ENCODE data around the gene DOCK7. TPM values are rescaled to one million over a fixed set of nuclear protein-coding genes. Genes with fewer than 3 reads are reported as not detected.

Gene DOCK7
- total RNA-seq, 2 experiments from 2014 or later, result 7.7 to 10.0 TPM

GRCh38 chr1:62405247-62405646, 282.9 kb downstream of the DOCK7 start:
- intact Hi-C loops (cut with micrococcal nuclease), result loop anchor here (5.0 kb wide), 1 partner anchor 108 kb away; no protein-coding TSS in a partner anchor

More at GRCh38 chr1:62405247-62405646, 282.9 kb downstream of the DOCK7 start:
- Mint-ChIP-seq H3K4me3 (no peak overlapping the region), H3K27ac (no peak overlapping the region), H3K9me3 (no peaks in the 10 kb centered on the region), H3K4me1 (ENCODE audit: low read depth) (no peaks in the 10 kb centered on the region), H3K27me3 (ENCODE audit: low read depth) (no peaks in the 10 kb centered on the region), H3K36me3 (ENCODE audit: low read depth) (no peaks in the 10 kb centered on the region)
- no peak for DNase-seq
- CTCF ChIA-PET, result interaction anchor here (0.7 to 5.7 kb wide), 4 partner anchors 9 to 287 kb away, joined by 3 to 75 read pairs (median 6); no protein-coding TSS in a partner anchor

Other genes with a start within 250 kb of the DOCK7 start
- not detected for gene ANGPTL3, start 90.9 kb downstream of the DOCK7 start, total RNA-seq
- 10 to 100 TPM; 13.4 to 15.1 TPM for gene ATG4C, start 95.7 kb upstream of the DOCK7 start, total RNA-seq